ENCODE results near the gene MGAT4C. TPM values are rescaled to one million over a fixed set of nuclear protein-coding genes. Genes with fewer than 3 reads are reported as not detected.

The MGAT4C gene
- total and polyA plus RNA-seq, 2 experiments from 2014 or later, result 0.33 to 0.44 TPM

- no peak for DNase-seq (ENCODE audit: low read depth in 1 of 2, low spot score in 1 of 2)
- no peaks in the 10 kb centered on the region for H3K9me3 ChIP-seq (ENCODE audit: low read depth)
- TF ChIP-seq CTCF (IDR thresholded peaks at IDR 0.05; ENCODE audit: low read depth, low read length), result no peak
- no peak overlapping the region for H3K4me3 ChIP-seq
- H3K4me1 ChIP-seq (ENCODE audit: low read depth), result no peaks in the 10 kb centered on the region
- H3K27ac ChIP-seq, result no peak overlapping the region
- H3K27me3 ChIP-seq, result no peaks in the 10 kb centered on the region
- no peaks in the 10 kb centered on the region for H3K36me3 ChIP-seq
These were observed 198.9 kb downstream of the MGAT4C start for GRCh38 chr12:86057092-86057845.

- Histone ChIP-seq H3K27ac (no peak overlapping the region), H3K36me3 (no peaks in the 10 kb centered on the region), H3K4me3 (no peak overlapping the region), H3K27me3 (no peaks in the 10 kb centered on the region), H3K9me3 (ENCODE audit: low read depth) (no peaks in the 10 kb centered on the region), H3K4me1 (ENCODE audit: low read depth) (no peaks in the 10 kb centered on the region)
- no peak for TF ChIP-seq CTCF (IDR thresholded peaks at IDR 0.05; ENCODE audit: low read depth, low read length)
- no peak for DNase-seq (ENCODE audit: low read depth in 1 of 2, low spot score in 1 of 2)
These were observed 203.3 kb downstream of the MGAT4C start for GRCh38 chr12:86052921-86053320.

GRCh38 chr12:86050010-86050409 is 206.2 kb downstream of the MGAT4C start:
- DNase-seq (ENCODE audit: low read depth in 1 of 2, low spot score in 1 of 2), result no peak
- Histone ChIP-seq H3K27ac (no peak overlapping the region), H3K9me3 (ENCODE audit: low read depth) (no peaks in the 10 kb centered on the region), H3K36me3 (no peaks in the 10 kb centered on the region), H3K27me3 (no peaks in the 10 kb centered on the region), H3K4me1 (ENCODE audit: low read depth) (no peaks in the 10 kb centered on the region), H3K4me3 (no peak overlapping the region)
- TF ChIP-seq CTCF (IDR thresholded peaks at IDR 0.05; ENCODE audit: low read depth, low read length), result no peak

- DNase-seq (ENCODE audit: low read depth in 1 of 2, low spot score in 1 of 2), result no peak
These were observed 211.8 kb downstream of the MGAT4C start for GRCh38 chr12:86044396-86044795.

GRCh38 chr12:86042062-86042461 is 214.1 kb downstream of the MGAT4C start:
- no peak for DNase-seq (ENCODE audit: low read depth in 1 of 2, low spot score in 1 of 2)
- H3K4me1 ChIP-seq (ENCODE audit: low read depth), result no peaks in the 10 kb centered on the region
- no peak overlapping the region for H3K4me3 ChIP-seq
- H3K27ac ChIP-seq, result no peak overlapping the region
- TF ChIP-seq CTCF (IDR thresholded peaks at IDR 0.05; ENCODE audit: low read depth, low read length), result no peak
- H3K9me3 ChIP-seq (ENCODE audit: low read depth), result no peaks in the 10 kb centered on the region
- no peaks in the 10 kb centered on the region for H3K36me3 ChIP-seq
- H3K27me3 ChIP-seq, result no peaks in the 10 kb centered on the region

More at GRCh38 chr12:86044396-86044795, 211.8 kb downstream of the MGAT4C start:
- no peaks in the 10 kb centered on the region for H3K4me1 ChIP-seq (ENCODE audit: low read depth)
- TF ChIP-seq CTCF (IDR thresholded peaks at IDR 0.05; ENCODE audit: low read depth, low read length), result no peak
- no peaks in the 10 kb centered on the region for H3K36me3 ChIP-seq
- H3K27ac ChIP-seq, result no peak overlapping the region
- no peaks in the 10 kb centered on the region for H3K27me3 ChIP-seq
- no peak overlapping the region for H3K4me3 ChIP-seq
- H3K9me3 ChIP-seq (ENCODE audit: low read depth), result no peaks in the 10 kb centered on the region
